Stimulated activated CD4-positive, alpha-beta T cell treated with anti-CD3 and anti-CD28 coated beads, TNF-alpha, amount 100 ng/mL, for 4 hours (primary cell): ENCODE measurements around the gene KIF2C.
"Not testable (repeated sequence)": the region's sequence is repeated elsewhere in the genome, so short reads cannot be mapped to it uniquely, and the experiment has no call there.

Experiments used
- DNase-seq, 3 experiments: peaks; one replicate each; pipeline ENCODE4 v3.0.0-alpha.2; 2020; ENCODE audit warnings: low read depth in 3 of 3

KIF2C gene

GRCh38 chr1:44739307-44740178 is at the start of gene KIF2C:
KIF2C (plus strand) TSS chr1:44739837; CDS start chr1:44739933, 96 bp downstream.
- DNase-seq, result peak; percentile 95

- no peak for DNase-seq
Observed at GRCh38 chr1:44693159-44693558, 46.5 kb upstream of the KIF2C start.

- no peak for DNase-seq
Observed at GRCh38 chr1:44693900-44694299, 45.7 kb upstream of the KIF2C start.

GRCh38 chr1:44694863-44695478 is 44.7 kb upstream of the KIF2C start:
- no peak for DNase-seq

- no peak for DNase-seq
Observed at GRCh38 chr1:44695671-44696070, 44.0 kb upstream of the KIF2C start.

- DNase-seq, result no peak
Observed at GRCh38 chr1:44696101-44696500, 43.5 kb upstream of the KIF2C start.

GRCh38 chr1:44696789-44697345 is 42.8 kb upstream of the KIF2C start:
- DNase-seq, result no peak

- DNase-seq, result no peak
Observed at GRCh38 chr1:44698138-44698537, 41.5 kb upstream of the KIF2C start.

GRCh38 chr1:44699375-44699774 is 40.3 kb upstream of the KIF2C start:
- DNase-seq, result not testable (repeated sequence)

GRCh38 chr1:44700573-44700972 is 39.1 kb upstream of the KIF2C start:
- no peak for DNase-seq

- no peak for DNase-seq
Observed at GRCh38 chr1:44701141-44701573, 38.5 kb upstream of the KIF2C start.

GRCh38 chr1:44705470-44705869 is 34.2 kb upstream of the KIF2C start:
- no peak for DNase-seq

- no peak for DNase-seq
Observed at GRCh38 chr1:44705938-44706337, 33.7 kb upstream of the KIF2C start.

- DNase-seq, result no peak
Observed at GRCh38 chr1:44707112-44707881, 32.3 kb upstream of the KIF2C start.

- DNase-seq, result no peak
Observed at GRCh38 chr1:44707959-44708831, 31.4 kb upstream of the KIF2C start.

GRCh38 chr1:44713321-44713781 is 26.3 kb upstream of the KIF2C start:
- DNase-seq, result no peak

GRCh38 chr1:44714532-44714931 is 25.1 kb upstream of the KIF2C start:
- no peak for DNase-seq

- peak in 2 of 3 experiments; percentile 46 to 52 for DNase-seq
Observed at GRCh38 chr1:44714944-44715571, 24.6 kb upstream of the KIF2C start.

GRCh38 chr1:44717156-44717555 is 22.5 kb upstream of the KIF2C start:
- DNase-seq, result no peak

- DNase-seq, result no peak
Observed at GRCh38 chr1:44717653-44718052, 22.0 kb upstream of the KIF2C start.
